ENCODE results near the gene NRG2. TPM values are rescaled to one million over a fixed set of nuclear protein-coding genes. Genes with fewer than 3 reads are reported as not detected.

Gene NRG2
- total RNA-seq, 1 donor from 2014 or later, result 1.4 TPM

DNA sequence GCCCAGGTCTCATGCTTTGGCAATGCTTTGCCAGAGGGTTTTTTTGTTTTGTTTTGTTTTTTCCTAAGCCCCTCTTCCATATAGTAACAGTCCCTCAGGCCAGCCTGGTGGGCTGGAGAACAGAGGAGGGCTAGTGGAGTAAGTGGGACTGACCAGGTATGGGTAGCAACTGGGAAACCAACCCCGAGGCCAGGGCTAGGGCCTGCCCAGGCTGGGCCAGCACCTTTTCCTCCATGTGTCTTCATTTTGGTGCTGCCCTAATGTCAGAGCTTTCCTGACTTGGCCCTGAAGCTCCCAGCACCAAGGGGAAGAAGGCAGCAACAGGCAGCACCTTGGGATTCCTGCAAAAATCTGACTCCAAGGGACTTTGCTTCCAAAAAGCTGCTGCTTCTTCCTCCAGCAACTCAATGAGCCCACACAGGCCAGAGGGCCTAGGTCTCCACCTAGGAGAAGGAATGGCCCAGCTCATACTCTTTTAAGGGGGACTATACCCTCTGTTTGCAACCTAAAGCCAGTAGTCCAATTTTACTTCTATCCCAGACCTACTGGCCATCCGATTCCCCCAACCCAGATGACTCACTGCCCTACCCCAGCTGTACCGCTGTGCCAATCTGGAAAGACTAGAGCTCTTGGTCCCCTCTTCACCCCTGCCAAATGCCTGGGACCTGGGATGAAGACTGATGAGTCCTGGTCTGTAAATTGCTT lies 142.4 kb downstream of the NRG2 start:
- peaks cover 9% of the 10 kb centered on the region for H3K4me1 Mint-ChIP-seq (ENCODE audit: unreplicated experiment)
- DNase-seq (ENCODE audit: extremely low spot score, unreplicated experiment), result no peak
- TF ChIP-seq, protein P1, sequence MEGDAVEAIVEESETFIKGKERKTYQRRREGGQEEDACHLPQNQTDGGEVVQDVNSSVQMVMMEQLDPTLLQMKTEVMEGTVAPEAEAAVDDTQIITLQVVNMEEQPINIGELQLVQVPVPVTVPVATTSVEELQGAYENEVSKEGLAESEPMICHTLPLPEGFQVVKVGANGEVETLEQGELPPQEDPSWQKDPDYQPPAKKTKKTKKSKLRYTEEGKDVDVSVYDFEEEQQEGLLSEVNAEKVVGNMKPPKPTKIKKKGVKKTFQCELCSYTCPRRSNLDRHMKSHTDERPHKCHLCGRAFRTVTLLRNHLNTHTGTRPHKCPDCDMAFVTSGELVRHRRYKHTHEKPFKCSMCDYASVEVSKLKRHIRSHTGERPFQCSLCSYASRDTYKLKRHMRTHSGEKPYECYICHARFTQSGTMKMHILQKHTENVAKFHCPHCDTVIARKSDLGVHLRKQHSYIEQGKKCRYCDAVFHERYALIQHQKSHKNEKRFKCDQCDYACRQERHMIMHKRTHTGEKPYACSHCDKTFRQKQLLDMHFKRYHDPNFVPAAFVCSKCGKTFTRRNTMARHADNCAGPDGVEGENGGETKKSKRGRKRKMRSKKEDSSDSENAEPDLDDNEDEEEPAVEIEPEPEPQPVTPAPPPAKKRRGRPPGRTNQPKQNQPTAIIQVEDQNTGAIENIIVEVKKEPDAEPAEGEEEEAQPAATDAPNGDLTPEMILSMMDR (conservative IDR thresholded peaks at IDR 0.05), result no peak
- no peaks in the 10 kb centered on the region for H3K36me3 Mint-ChIP-seq
- no peak overlapping the region for H3K4me3 Mint-ChIP-seq
- no peak overlapping the region for H3K27ac Mint-ChIP-seq
- H3K9me3 Mint-ChIP-seq, result no peaks in the 10 kb centered on the region
- peaks cover 74% of the 10 kb centered on the region for H3K27me3 Mint-ChIP-seq

DNA sequence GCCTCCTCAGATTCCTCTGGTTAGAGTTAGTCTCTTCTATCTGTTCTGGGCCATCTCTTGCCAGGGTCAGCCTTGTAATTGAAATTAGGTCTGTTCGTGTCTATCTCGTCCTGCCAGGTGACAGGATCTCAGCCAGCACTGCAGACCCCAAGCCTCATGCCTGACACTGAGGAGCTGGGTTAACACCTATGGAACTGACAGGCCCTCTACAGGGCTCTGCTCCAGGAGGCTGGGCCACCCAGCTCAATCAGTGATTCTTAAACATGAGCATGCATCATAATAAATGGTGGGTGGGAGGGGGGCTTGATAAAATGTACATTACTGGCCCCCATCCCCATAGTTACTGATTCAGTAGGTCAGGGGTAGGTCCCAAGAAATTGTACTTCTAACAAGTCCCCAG lies 144.1 kb downstream of the NRG2 start:
- Mint-ChIP-seq H3K27me3 (peaks cover 84% of the 10 kb centered on the region), H3K36me3 (no peaks in the 10 kb centered on the region), H3K4me3 (no peak overlapping the region), H3K4me1 (ENCODE audit: unreplicated experiment) (peaks cover 5% of the 10 kb centered on the region), H3K9me3 (no peaks in the 10 kb centered on the region), H3K27ac (no peak overlapping the region)
- TF ChIP-seq, protein P1 (conservative IDR thresholded peaks at IDR 0.05), result no peak
- DNase-seq (ENCODE audit: extremely low spot score, unreplicated experiment), result no peak

DNA sequence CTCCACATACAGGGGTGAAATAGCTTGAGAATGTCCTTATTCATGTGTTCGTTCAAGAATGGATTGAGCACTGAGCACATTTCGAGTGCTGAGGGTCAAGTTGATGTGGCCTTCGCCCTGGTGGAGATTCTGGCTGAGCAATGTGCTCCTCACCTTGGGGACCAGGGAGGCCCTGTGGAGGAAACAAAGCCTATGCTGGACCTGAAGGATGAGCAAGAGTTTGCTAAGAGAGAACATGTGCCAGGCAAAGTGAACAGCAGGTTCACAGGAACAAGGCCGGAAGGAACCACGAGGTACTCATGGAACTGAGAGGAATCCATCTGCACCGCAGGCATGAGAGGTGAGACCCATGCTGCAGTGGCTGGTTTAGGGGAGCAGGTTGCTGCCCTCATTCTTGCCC lies 145.1 kb downstream of the NRG2 start:
- TF ChIP-seq, protein P1 (conservative IDR thresholded peaks at IDR 0.05), result no peak
- H3K9me3 Mint-ChIP-seq, result no peaks in the 10 kb centered on the region
- H3K27me3 Mint-ChIP-seq, result peaks cover 79% of the 10 kb centered on the region
- no peak for DNase-seq (ENCODE audit: extremely low spot score, unreplicated experiment)
- H3K4me3 Mint-ChIP-seq, result no peak overlapping the region
- no peaks in the 10 kb centered on the region for H3K36me3 Mint-ChIP-seq
- H3K4me1 Mint-ChIP-seq (ENCODE audit: unreplicated experiment), result no peaks in the 10 kb centered on the region
- H3K27ac Mint-ChIP-seq, result no peak overlapping the region

DNA sequence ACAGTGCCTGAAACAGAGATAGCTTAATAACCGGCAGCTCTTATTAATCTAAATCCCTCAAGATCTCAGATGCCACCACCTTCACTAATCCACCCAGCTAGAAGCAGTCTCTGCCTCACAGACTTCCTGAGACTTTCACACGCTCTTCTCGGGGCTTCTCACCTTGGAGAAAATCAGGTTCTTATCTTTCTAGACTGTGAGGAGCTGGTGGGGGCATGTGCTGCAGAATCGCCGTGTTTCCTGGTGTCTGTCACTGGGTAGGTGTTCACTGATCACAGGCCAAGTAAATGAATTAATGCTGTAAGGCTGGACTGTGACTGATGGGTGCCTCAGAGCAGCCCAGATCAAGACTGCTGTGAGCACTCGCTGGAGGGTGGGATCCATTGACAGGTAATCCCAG lies 145.8 kb downstream of the NRG2 start:
- Mint-ChIP-seq H3K36me3 (no peaks in the 10 kb centered on the region), H3K27ac (no peak overlapping the region), H3K4me3 (no peak overlapping the region), H3K9me3 (no peaks in the 10 kb centered on the region), H3K27me3 (peaks cover 77% of the 10 kb centered on the region), H3K4me1 (ENCODE audit: unreplicated experiment) (no peaks in the 10 kb centered on the region)
- DNase-seq (ENCODE audit: extremely low spot score, unreplicated experiment), result no peak
- TF ChIP-seq, protein P1 (conservative IDR thresholded peaks at IDR 0.05), result no peak

DNA sequence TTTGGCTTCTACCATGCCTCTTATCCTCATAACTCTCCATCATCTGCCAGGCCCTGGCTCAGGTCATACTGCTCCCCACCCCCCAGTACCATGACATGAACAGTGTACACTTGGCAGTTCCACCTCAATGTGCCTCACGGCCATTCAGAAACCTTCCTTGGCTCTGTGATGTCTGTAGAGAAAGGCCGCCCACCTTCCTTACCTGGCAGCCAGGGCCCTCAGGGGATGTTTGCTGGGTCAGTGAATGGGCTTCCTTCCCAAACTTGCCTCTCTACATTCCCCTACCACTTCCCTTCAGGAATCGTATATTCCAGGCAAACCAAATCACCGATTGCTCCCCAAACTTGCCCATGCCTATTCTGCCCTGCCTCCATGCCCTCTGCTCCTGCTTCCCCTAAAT lies 146.4 kb downstream of the NRG2 start:
- peaks cover 71% of the 10 kb centered on the region for H3K27me3 Mint-ChIP-seq
- H3K4me1 Mint-ChIP-seq (ENCODE audit: unreplicated experiment), result no peaks in the 10 kb centered on the region
- H3K4me3 Mint-ChIP-seq, result no peak overlapping the region
- no peak overlapping the region for H3K27ac Mint-ChIP-seq
- TF ChIP-seq, protein P1 (conservative IDR thresholded peaks at IDR 0.05), result no peak
- no peaks in the 10 kb centered on the region for H3K36me3 Mint-ChIP-seq
- no peak for DNase-seq (ENCODE audit: extremely low spot score, unreplicated experiment)
- no peaks in the 10 kb centered on the region for H3K9me3 Mint-ChIP-seq
